Mammary epithelial cell (primary cell): Measurements from ENCODE around the gene RUFY4.

Experiments
- CTCF ChIP-seq, 2 donors: IDR thresholded peaks in 1 of 2; conservative IDR thresholded peaks in 1 of 2; 2 replicates each; pipeline ENCODE4 v1.5.1; 2011 to 2012; ENCODE audit warnings: inconsistent platforms in 2 of 2, low read length in 2 of 2, mild to moderate bottlenecking in 2 of 2, control low read depth in 1 of 2, low read depth in 1 of 2; ENCODE audit not compliant: insufficient read depth in 1 of 2; ENCODE audit errors: extremely low read depth in 1 of 2
- EZH2 ChIP-seq: IDR thresholded peaks from 2 replicates; pipeline ENCODE4 v1.6.1; 2012; ENCODE audit warnings: low read length, inconsistent platforms, borderline replicate concordance

- TF ChIP-seq CTCF (conservative IDR thresholded peaks at IDR 0.05 in 1 of 2, IDR thresholded peaks at IDR 0.05 in 1 of 2; ENCODE audit: extremely low read depth in 1 of 2, insufficient read depth in 1 of 2, low read depth in 1 of 2, low read length in 2 of 2) (no peak), EZH2 (no peak)
Observed at GRCh38 chr2:218020966-218021535, 48.0 kb upstream of the RUFY4 start.
